DND-41 (cell line): Measurements from ENCODE around the gene JCAD.

Experiments used
- CTCF ChIP-seq: IDR thresholded peaks from 2 replicates; pipeline ENCODE4 v1.5.1; 2012; ENCODE audit warnings: borderline replicate concordance, low read length, moderate library complexity, mild to moderate bottlenecking; ENCODE audit not compliant: poor library complexity, severe bottlenecking; ENCODE audit errors: extremely low read depth
- EZH2 ChIP-seq: IDR thresholded peaks from 3 replicates; pipeline ENCODE4 v1.6.1; 2012; ENCODE audit warnings: borderline replicate concordance, low read depth, mild to moderate bottlenecking, moderate library complexity, low read length, inconsistent platforms; ENCODE audit not compliant: severe bottlenecking

GRCh38 chr10:30018496-30018895 is 40.9 kb downstream of the JCAD start:
- TF ChIP-seq EZH2 (no peak), CTCF (no peak)
